Panc1 (cell line): Measurements from ENCODE around the gene MAGIX.

Source experiments
- CTCF ChIP-seq: fragments of 450-650 bp; IDR thresholded peaks from 2 replicates; pipeline ENCODE4 v1.5.1; 2017; ENCODE audit warnings: mild to moderate bottlenecking
- POLR2AphosphoS5 ChIP-seq: IDR thresholded peaks from 2 replicates; pipeline ENCODE4 v1.6.1; 2012; ENCODE audit warnings: mild to moderate bottlenecking, low read depth, low read length, moderate library complexity
- REST ChIP-seq, 2 experiments: IDR thresholded peaks; 2 replicates each; pipeline ENCODE4 v1.6.1; 2011 to 2012; ENCODE audit warnings: low read depth in 2 of 2, control low read depth in 1 of 2, low read length in 1 of 2, mild to moderate bottlenecking in 1 of 2, moderate library complexity in 1 of 2; ENCODE audit not compliant: insufficient read depth in 1 of 2

- TF ChIP-seq CTCF (no peak), REST (IDR thresholded peaks at IDR 0.05; ENCODE audit: insufficient read depth in 1 of 2, low read depth in 2 of 2, low read length in 1 of 2) (no peak), POLR2AphosphoS5 (no peak)
These were observed 49.7 kb downstream of the MAGIX start for GRCh38 chrX:49212209-49212608.
